ENCODE measurements around the gene EXOC3L1.

The EXOC3L1 gene

DNA sequence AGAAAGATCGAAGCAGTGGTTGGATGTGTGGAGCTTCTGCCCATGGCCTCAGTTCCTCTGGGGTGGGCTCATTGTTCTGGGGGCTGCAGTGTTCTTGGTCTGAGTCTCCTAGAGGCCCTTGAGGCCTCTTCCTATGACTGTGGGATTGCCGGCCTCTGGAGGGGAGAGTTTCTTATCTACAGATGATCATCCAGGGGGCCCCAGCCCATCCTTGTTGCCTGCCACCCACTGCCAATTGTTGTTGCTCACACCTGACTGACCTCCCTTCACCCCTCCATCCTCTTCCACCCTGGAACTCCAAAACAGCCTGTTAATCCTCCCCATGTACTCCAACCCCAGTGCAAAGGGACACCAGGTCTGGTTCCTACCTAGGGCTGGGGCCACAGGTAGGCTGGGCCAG is 45.0 kb downstream of the EXOC3L1 start:
- TF ChIP-seq POLR2AphosphoS5 (IDR thresholded peaks at IDR 0.05; ENCODE audit: low read depth) (no peak), SPI1 (IDR thresholded peaks at IDR 0.05; ENCODE audit: borderline replicate concordance, low read depth) (no peak), CTCF (IDR thresholded peaks at IDR 0.05; ENCODE audit: insufficient read depth, low read length) (no peak), GABPA (IDR thresholded peaks at IDR 0.05; ENCODE audit: low read depth) (no peak)
- TF ChIP-seq, protein P1, sequence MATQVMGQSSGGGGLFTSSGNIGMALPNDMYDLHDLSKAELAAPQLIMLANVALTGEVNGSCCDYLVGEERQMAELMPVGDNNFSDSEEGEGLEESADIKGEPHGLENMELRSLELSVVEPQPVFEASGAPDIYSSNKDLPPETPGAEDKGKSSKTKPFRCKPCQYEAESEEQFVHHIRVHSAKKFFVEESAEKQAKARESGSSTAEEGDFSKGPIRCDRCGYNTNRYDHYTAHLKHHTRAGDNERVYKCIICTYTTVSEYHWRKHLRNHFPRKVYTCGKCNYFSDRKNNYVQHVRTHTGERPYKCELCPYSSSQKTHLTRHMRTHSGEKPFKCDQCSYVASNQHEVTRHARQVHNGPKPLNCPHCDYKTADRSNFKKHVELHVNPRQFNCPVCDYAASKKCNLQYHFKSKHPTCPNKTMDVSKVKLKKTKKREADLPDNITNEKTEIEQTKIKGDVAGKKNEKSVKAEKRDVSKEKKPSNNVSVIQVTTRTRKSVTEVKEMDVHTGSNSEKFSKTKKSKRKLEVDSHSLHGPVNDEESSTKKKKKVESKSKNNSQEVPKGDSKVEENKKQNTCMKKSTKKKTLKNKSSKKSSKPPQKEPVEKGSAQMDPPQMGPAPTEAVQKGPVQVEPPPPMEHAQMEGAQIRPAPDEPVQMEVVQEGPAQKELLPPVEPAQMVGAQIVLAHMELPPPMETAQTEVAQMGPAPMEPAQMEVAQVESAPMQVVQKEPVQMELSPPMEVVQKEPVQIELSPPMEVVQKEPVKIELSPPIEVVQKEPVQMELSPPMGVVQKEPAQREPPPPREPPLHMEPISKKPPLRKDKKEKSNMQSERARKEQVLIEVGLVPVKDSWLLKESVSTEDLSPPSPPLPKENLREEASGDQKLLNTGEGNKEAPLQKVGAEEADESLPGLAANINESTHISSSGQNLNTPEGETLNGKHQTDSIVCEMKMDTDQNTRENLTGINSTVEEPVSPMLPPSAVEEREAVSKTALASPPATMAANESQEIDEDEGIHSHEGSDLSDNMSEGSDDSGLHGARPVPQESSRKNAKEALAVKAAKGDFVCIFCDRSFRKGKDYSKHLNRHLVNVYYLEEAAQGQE (IDR thresholded peaks at IDR 0.05; ENCODE audit: insufficient replicate concordance, low read depth): no peak
- DNase-seq (ENCODE audit: low read depth in 1 of 2, low spot score in 1 of 2): no peak
- Histone ChIP-seq H3K27me3 (ENCODE audit: insufficient read depth, poor library complexity, severe bottlenecking) (no peaks in the 10 kb centered on the region), H3K4me3 (replicated peaks; ENCODE audit: insufficient read depth, low read length) (no peak overlapping the region), H3K27ac (replicated peaks) (no peak overlapping the region)

DNA sequence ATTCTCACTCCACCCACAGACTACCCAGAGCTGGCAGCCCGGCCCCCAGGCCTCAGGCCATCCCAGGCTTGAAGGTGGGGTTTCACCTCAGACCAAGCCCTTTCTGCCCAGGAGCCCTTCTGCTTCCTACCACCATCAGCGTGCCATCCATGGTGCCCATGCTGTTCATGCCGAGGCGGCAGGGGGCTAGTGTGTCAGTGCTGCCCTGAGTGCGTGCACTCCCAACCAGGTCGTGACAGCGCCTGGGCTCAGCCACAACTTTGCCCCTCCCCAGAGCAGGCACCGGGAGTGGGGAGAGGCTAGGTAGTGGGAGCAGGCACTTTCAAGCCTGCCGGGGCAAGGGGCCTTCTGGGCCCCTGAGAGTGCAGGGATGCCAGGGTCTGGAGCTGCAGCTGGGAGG is 47.6 kb downstream of the EXOC3L1 start:
- Histone ChIP-seq H3K27me3 (ENCODE audit: insufficient read depth, poor library complexity, severe bottlenecking) (no peaks in the 10 kb centered on the region), H3K27ac (replicated peaks) (no peak overlapping the region), H3K4me3 (replicated peaks; ENCODE audit: insufficient read depth, low read length) (no peak overlapping the region)
- DNase-seq (ENCODE audit: low read depth in 1 of 2, low spot score in 1 of 2): no peak
- TF ChIP-seq SPI1 (IDR thresholded peaks at IDR 0.05; ENCODE audit: borderline replicate concordance, low read depth): no peak
- TF ChIP-seq GABPA (IDR thresholded peaks at IDR 0.05; ENCODE audit: low read depth): no peak
- TF ChIP-seq, protein P1 (IDR thresholded peaks at IDR 0.05; ENCODE audit: insufficient replicate concordance, low read depth): no peak
- TF ChIP-seq POLR2AphosphoS5 (IDR thresholded peaks at IDR 0.05; ENCODE audit: low read depth): no peak
- no peak for TF ChIP-seq CTCF (IDR thresholded peaks at IDR 0.05; ENCODE audit: insufficient read depth, low read length)

- no peak for TF ChIP-seq GABPA (IDR thresholded peaks at IDR 0.05; ENCODE audit: low read depth)
- no peak for TF ChIP-seq POLR2AphosphoS5 (IDR thresholded peaks at IDR 0.05; ENCODE audit: low read depth)
- TF ChIP-seq, protein P1 (IDR thresholded peaks at IDR 0.05; ENCODE audit: insufficient replicate concordance, low read depth): no peak
These were observed 48.5 kb downstream of the EXOC3L1 start for GRCh38 chr16:67141391-67141790.

GRCh38 chr16:67137605-67138004 is 52.3 kb downstream of the EXOC3L1 start:
- H3K4me3 ChIP-seq (replicated peaks; ENCODE audit: insufficient read depth, low read length): no peak overlapping the region
- H3K27me3 ChIP-seq (ENCODE audit: insufficient read depth, poor library complexity, severe bottlenecking): no peaks in the 10 kb centered on the region
- DNase-seq (ENCODE audit: low read depth in 1 of 2, low spot score in 1 of 2): no peak
- H3K27ac ChIP-seq (replicated peaks): no peak overlapping the region
- TF ChIP-seq POLR2AphosphoS5 (IDR thresholded peaks at IDR 0.05; ENCODE audit: low read depth) (no peak), CTCF (IDR thresholded peaks at IDR 0.05; ENCODE audit: insufficient read depth, low read length) (no peak), SPI1 (IDR thresholded peaks at IDR 0.05; ENCODE audit: borderline replicate concordance, low read depth) (no peak), GABPA (IDR thresholded peaks at IDR 0.05; ENCODE audit: low read depth) (no peak)
- TF ChIP-seq, protein P1 (IDR thresholded peaks at IDR 0.05; ENCODE audit: insufficient replicate concordance, low read depth): no peak

More at GRCh38 chr16:67141391-67141790, 48.5 kb downstream of the EXOC3L1 start:
- no peak overlapping the region for H3K27ac ChIP-seq (replicated peaks)
- no peak for DNase-seq (ENCODE audit: low read depth in 1 of 2, low spot score in 1 of 2)
- no peak overlapping the region for H3K4me3 ChIP-seq (replicated peaks; ENCODE audit: insufficient read depth, low read length)
- no peaks in the 10 kb centered on the region for H3K27me3 ChIP-seq (ENCODE audit: insufficient read depth, poor library complexity, severe bottlenecking)

All from HL-60 (cell line).